Stimulated activated naive CD8-positive, alpha-beta T cell treated with anti-CD3 and anti-CD28 coated beads, Interleukin-15, Interleukin-2, amounts not matched to agents 100 ng/mL and 50 ng/mL, for 24 hours (primary cell): Measurements from ENCODE around the gene LPP.
A peak's percentile ranks its signal among the peaks of the same experiment; 100 is the strongest.

Experiments used
- H3K27ac Mint-ChIP-seq: one replicate; pipeline ENCODE4 v1.8.0; 2021; ENCODE audit warnings: mild to moderate bottlenecking, mixed read lengths
- H3K27me3 Mint-ChIP-seq: one replicate; pipeline ENCODE4 v1.8.0; 2021; ENCODE audit warnings: mixed read lengths
- H3K36me3 Mint-ChIP-seq: one replicate; pipeline ENCODE4 v1.8.0; 2021; ENCODE audit warnings: low read depth, mixed read lengths
- H3K4me1 Mint-ChIP-seq: one replicate; pipeline ENCODE4 v1.8.0; 2021; ENCODE audit warnings: low read depth, mixed read lengths
- H3K4me3 Mint-ChIP-seq: one replicate; pipeline ENCODE4 v1.8.0; 2021; ENCODE audit warnings: mild to moderate bottlenecking, mixed read lengths
- H3K9me3 Mint-ChIP-seq: one replicate; pipeline ENCODE4 v1.8.0; 2021; ENCODE audit warnings: mixed read lengths

Gene LPP, protein sequence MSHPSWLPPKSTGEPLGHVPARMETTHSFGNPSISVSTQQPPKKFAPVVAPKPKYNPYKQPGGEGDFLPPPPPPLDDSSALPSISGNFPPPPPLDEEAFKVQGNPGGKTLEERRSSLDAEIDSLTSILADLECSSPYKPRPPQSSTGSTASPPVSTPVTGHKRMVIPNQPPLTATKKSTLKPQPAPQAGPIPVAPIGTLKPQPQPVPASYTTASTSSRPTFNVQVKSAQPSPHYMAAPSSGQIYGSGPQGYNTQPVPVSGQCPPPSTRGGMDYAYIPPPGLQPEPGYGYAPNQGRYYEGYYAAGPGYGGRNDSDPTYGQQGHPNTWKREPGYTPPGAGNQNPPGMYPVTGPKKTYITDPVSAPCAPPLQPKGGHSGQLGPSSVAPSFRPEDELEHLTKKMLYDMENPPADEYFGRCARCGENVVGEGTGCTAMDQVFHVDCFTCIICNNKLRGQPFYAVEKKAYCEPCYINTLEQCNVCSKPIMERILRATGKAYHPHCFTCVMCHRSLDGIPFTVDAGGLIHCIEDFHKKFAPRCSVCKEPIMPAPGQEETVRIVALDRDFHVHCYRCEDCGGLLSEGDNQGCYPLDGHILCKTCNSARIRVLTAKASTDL

DNA sequence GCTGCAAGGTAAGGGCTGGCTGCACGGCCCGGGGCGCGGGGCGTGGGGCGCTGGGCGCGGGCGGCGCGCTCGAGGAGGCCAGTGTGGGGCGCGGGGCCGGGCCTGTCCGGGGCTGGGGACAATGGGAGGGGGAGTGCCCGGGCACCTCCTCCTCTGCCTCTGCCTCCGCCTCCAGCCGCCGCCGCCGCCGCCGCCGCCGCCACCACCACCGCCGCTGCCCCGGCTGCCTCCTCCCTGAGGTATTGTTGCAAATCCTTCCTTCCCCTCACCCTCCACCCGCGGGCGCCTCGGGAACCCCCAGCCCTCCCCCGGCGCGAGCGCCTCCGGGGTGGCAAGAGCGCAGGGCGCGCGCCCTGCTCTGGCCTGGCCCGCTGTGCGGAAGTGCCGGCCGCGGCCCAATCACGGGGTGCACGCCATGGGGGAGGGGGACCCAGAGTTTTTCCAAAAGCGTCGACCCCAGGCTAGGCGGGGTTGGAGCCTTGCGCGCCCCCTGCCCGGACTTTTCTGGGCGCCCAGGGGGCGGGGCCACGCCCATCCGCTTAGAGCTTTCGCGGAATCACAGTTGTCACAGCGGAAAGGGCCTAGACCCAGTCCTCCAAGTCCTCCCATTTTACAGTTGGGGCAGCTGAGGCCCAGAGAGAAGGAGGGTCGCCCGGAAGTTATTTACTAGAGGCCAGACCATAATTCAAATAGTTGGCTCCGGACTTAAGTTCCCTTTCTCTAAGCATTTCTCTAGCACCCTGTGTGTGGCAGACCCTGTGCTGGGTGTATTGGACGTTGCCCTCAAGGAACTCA lies at the start of gene LPP:
TSS of gene LPP (plus strand) at position 144 of the 795 bp plus-strand sequence. CDS start 251,964 bp downstream, outside the sequence.
- Mint-ChIP-seq H3K4me3 (peak within 1 kb of the TSS; percentile 85), H3K36me3 (peaks cover 7% of the 10 kb centered on the region), H3K27ac (peak within 1 kb of the TSS; percentile 91), H3K27me3 (peaks cover 3% of the 10 kb centered on the region), H3K9me3 (no peaks in the 10 kb centered on the region), H3K4me1 (peaks cover 65% of the 10 kb centered on the region)

DNA sequence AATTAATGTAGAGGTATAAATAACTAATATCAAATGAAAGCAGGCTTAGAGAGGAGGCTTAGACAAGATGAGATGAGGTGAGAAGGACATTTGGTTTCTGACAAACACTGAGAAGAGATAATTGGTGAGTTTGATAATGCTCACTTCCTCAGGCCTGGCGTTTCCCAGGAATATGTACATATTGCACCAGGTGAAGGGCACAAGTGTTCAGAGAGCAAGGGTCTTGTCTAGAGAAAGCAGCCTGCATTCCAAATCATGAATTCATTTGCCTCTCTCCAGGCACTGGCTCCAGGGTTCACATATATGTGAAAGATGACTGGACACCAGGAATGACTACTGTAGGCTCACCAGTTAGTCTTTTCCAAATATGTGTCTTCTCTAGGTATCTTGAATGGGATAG lies 48.0 kb upstream of the LPP start:
- peaks cover 9% of the 10 kb centered on the region for H3K4me1 Mint-ChIP-seq
- peaks cover 3% of the 10 kb centered on the region for H3K9me3 Mint-ChIP-seq
- H3K27ac Mint-ChIP-seq = no peak overlapping the region
- no peaks in the 10 kb centered on the region for H3K27me3 Mint-ChIP-seq
- no peak overlapping the region for H3K4me3 Mint-ChIP-seq
- no peaks in the 10 kb centered on the region for H3K36me3 Mint-ChIP-seq

DNA sequence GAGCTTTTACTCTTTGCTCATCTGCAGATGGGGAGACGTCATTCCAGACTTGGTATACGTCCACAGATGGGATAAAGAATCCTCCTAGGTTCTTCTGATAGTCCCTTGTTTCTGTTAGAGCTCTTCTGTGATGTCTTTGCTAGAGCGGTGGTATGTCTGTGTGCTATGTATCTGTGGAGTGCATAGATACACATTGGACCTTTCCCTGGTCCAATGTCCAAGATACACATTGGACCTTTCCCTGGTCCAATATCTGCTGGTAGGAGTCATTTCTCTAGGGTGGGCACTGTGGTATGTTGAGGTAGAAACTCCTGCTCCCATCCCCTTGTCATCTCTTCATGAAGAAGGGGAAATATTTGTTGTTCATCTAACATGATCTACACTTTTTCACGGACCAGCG lies 47.5 kb upstream of the LPP start:
- H3K27ac Mint-ChIP-seq = no peak overlapping the region
- H3K4me1 Mint-ChIP-seq = peaks cover 9% of the 10 kb centered on the region
- no peaks in the 10 kb centered on the region for H3K27me3 Mint-ChIP-seq
- peaks cover 3% of the 10 kb centered on the region for H3K9me3 Mint-ChIP-seq
- H3K36me3 Mint-ChIP-seq = no peaks in the 10 kb centered on the region
- no peak overlapping the region for H3K4me3 Mint-ChIP-seq

DNA sequence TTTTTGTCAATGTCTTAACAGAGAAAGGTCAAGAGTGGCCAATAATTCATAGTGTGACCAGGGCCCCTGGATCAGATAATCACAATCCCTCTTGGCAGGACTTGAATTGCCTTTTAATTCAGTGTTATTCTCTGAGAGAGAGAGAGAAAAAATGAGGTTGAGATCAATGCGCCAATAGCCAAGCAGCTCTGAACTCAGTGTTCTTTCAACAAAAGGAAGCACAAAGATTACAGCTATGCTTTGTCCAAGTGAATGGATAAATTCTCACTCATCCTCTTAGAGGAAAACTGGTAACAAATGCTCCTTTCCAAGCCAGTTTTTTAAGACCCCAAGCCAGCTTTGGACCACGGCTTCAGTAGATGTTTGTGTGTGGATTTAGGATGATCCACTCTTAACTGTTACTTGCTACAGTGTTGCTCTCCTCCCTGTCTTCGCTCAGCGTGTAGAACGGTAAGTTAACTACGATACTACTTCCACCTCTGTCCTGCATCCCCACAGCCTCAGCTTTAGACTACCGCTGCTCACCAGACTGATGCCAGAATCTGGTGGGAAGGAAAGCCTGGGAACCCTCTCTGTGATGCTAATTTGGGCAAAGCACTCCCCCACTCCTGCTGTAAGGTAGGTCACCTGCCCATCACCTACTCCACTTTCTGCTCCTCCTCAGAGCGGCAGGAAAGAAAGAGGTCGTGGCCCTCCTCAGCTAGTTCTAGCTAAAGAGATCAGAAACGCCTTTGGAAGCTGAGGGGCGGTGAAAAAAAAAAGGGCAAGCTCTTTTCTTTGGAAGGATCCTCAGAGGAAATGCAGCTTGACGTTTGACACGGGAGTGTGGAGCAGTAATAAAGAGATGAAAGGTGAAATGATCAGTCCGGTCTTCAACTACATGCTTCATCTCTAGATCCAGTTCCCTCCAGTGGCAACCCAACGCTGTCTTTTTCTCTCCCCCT lies 46.8 kb upstream of the LPP start:
- Mint-ChIP-seq H3K27ac (no peak overlapping the region), H3K27me3 (no peaks in the 10 kb centered on the region), H3K4me1 (peaks cover 9% of the 10 kb centered on the region), H3K4me3 (no peak overlapping the region), H3K36me3 (no peaks in the 10 kb centered on the region), H3K9me3 (peaks cover under 1% of the 10 kb centered on the region)

DNA sequence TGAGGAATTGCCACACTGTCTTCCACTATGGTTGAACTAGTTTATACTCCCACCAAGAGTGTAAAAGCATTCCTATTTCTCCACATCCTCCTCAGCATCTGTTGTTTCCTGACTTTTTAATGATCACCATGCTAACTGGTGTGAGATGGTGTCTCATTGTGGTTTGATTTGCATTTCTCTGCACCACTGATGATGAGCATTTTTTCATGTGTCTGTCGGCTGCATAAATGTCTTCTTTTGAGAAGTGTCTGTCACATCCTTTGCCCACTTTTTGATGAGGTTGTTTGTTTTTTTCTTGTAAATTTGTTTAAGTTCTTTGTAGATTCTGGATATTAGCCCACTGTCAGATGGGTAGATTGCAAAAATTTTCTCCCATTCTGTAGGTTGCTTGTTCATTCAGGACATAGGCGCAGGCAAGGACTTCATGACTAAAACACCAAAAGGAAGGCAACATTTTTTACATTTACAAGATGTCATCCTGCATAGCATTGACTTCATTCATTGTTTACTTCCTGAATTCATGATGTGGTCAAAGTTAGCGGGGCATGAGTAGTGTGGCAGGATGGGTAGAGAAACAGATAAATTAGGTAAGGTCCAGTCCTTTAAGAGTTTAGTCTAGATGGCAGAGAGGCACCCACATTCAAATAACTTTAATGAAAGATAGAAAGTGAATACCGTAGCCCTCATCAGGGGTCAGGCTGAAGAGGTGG lies 45.1 kb upstream of the LPP start:
- Mint-ChIP-seq H3K4me3 (no peak overlapping the region), H3K27ac (no peak overlapping the region), H3K4me1 (peaks cover 9% of the 10 kb centered on the region), H3K36me3 (no peaks in the 10 kb centered on the region), H3K9me3 (no peaks in the 10 kb centered on the region), H3K27me3 (no peaks in the 10 kb centered on the region)

DNA sequence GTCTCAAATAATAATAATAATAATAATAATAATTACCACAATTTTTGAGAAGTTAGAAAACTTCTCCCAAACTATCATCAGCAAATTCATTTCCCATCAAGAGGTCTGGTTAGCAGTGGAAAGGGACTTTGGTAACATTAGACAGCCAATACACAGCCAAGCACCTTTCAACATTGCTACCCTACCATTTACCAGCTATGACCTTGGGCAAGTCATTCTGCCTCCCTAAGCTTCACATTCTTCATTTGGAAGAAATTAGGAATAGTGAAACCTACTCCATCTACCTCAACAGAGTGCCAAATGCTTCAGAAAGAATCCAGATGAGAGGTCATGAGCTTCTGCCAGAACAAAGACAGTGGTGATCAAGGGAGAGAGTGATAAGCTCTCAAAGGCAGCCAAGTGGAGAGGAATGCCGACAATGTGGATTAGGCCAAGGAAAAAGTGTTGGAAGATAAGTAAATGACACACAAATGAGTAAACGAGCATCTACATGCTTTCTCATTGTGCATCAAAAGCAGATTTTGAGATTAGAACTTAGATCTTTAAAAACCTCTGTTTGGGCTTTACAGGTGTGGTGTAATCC lies 42.9 kb upstream of the LPP start:
- Mint-ChIP-seq H3K27ac (no peak overlapping the region), H3K9me3 (no peaks in the 10 kb centered on the region), H3K36me3 (no peaks in the 10 kb centered on the region), H3K4me3 (no peak overlapping the region), H3K27me3 (no peaks in the 10 kb centered on the region), H3K4me1 (peaks cover 9% of the 10 kb centered on the region)

DNA sequence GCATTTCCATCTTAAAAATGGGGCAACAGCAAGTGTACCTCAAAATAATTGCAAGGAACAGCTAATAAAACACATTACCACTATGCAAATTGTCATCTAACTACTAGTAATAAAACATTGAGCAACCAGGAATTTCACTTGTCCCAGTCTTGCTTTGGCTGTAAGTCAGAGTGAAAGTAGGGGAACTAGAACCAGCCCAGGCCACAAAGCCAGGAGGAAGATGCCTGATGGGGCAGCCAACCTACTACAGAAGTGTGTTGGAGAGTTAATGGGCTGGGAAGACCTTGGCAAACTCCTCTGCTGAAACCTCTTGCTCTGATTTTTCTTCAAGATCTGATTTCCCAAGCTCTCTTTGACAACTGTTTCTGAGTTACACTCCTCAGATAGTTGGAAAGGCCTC lies 40.2 kb upstream of the LPP start:
- no peak overlapping the region for H3K4me3 Mint-ChIP-seq
- peaks cover 6% of the 10 kb centered on the region for H3K4me1 Mint-ChIP-seq
- H3K27ac Mint-ChIP-seq = no peak overlapping the region
- H3K27me3 Mint-ChIP-seq = no peaks in the 10 kb centered on the region
- H3K36me3 Mint-ChIP-seq = no peaks in the 10 kb centered on the region
- no peaks in the 10 kb centered on the region for H3K9me3 Mint-ChIP-seq

DNA sequence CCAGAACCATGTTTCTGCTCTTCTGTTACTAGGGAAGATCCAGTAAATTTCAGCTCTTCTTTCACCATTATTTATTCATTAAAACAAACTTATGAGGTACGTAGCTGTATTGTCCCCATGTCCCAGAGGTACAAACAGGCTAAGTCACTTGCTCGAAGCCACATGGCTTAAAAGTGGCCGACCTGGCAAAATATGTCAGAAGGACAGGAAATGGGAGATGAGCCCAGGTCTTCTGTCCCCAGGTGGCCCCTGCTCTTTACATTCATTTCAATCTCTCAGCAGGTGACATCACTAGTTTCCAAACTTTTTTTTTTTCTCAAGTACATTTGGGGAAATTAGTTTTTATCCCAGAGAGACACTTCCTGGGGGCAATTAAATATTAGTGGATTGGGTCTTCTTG lies 34.1 kb upstream of the LPP start:
- H3K27ac Mint-ChIP-seq = no peak overlapping the region
- H3K4me3 Mint-ChIP-seq = no peak overlapping the region
- no peaks in the 10 kb centered on the region for H3K9me3 Mint-ChIP-seq
- H3K27me3 Mint-ChIP-seq = no peaks in the 10 kb centered on the region
- H3K36me3 Mint-ChIP-seq = no peaks in the 10 kb centered on the region
- peaks cover 18% of the 10 kb centered on the region for H3K4me1 Mint-ChIP-seq

DNA sequence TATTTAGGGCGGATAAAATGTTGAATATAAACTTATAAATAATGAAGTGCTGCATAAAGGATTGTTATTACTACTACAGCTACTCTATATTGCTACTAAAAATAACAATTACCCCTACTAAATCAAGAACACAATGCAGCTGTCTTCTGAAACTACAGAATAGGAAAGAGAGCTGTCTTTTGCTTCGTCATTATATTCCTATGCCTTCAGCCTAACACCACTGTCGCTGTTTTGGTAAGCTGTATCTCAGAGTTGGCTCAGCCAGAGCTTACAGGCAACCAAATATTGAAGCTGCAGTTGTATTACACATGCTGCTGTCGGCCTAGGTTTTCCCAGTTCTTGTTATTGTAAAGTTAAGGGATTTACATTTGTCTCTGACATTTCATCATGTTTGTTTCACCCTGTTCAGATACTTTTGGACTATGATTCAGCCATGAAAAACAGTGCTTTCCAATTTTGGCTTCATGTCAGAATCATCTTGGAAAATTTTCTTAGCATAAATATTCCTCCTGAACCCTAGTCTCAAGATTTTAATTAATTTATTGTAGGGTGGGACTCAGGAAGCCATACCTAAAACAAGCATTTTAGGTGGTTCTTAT lies 31.3 kb upstream of the LPP start:
- Mint-ChIP-seq H3K9me3 (no peaks in the 10 kb centered on the region), H3K27ac (no peak overlapping the region), H3K4me1 (peaks cover 18% of the 10 kb centered on the region), H3K36me3 (no peaks in the 10 kb centered on the region), H3K27me3 (no peaks in the 10 kb centered on the region), H3K4me3 (no peak overlapping the region)

DNA sequence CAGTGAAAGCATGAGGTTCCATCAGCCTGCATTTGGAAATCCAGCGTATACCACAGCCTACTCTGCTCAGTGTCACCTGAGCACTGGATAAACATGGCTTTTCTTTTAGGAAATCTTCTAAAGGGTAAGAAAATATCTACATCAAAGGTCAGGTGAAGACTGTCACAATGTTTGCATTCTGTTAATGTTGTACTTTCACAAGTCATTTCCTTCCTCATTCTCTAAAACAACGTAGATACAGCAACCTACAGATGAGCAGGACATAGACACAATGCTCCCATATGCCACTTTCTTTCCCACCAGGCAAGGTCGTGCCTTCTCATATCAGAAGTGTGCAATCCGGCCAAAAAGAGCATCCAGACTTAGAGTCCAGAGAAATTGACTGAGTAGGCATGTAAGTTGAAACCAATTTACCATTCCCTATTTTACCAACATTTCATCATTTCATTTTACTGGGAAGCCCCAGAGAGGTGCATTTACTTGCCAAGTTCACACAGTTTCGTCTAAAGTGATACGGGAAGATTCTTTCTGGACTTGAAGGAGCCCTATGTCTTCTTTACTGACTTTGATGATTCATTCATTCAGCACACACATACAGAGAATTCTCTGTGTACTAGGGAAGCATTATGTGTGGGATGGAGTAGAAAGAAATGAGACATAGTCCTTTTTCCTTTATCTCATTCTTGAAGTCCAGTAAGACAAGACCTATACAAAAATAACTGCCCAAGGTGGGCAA lies 30.6 kb upstream of the LPP start:
- no peaks in the 10 kb centered on the region for H3K36me3 Mint-ChIP-seq
- H3K4me3 Mint-ChIP-seq = no peak overlapping the region
- peaks cover 18% of the 10 kb centered on the region for H3K4me1 Mint-ChIP-seq
- no peaks in the 10 kb centered on the region for H3K9me3 Mint-ChIP-seq
- H3K27ac Mint-ChIP-seq = peak overlapping the region; percentile 57
- H3K27me3 Mint-ChIP-seq = no peaks in the 10 kb centered on the region

DNA sequence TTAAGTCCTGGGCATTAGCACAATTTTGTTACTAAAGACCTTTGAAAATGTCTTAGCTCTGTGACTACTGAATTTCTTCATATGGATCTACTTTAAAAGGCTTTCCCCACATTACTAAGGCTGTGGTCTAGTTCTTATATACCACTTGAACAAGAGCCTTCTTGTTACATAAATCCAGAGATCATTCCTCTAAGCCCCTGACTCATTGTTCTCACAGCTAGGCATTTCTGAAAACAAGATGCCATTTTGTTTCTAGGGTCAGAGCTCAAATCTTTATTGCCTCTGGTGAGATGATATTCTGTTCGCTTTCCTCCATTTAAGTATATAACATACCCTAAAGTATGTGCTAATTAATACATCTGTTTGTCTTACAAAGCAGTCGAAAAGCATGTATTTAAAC lies 29.8 kb upstream of the LPP start:
- H3K9me3 Mint-ChIP-seq = no peaks in the 10 kb centered on the region
- H3K27me3 Mint-ChIP-seq = no peaks in the 10 kb centered on the region
- no peak overlapping the region for H3K4me3 Mint-ChIP-seq
- no peaks in the 10 kb centered on the region for H3K36me3 Mint-ChIP-seq
- peaks cover 18% of the 10 kb centered on the region for H3K4me1 Mint-ChIP-seq
- peak overlapping the region; percentile 49 for H3K27ac Mint-ChIP-seq

DNA sequence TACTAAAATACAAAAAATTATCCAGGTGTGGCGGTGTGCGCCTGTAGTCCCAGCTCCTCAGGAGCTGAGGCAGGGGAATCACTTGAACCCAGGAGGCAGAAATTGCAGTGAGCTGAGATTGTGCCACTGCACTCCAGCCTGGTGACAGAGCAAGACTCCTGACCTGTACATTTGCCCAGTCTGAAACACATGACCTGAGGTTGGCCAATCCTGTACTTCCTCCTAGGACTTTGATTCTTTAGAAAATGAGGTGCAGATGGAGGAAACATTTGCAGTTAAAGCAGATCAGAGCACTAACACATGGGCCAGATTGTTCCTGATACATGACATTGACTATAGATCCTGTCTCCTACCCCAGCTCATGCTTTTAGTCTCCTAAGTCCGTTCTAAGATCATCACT lies 28.9 kb upstream of the LPP start:
- H3K9me3 Mint-ChIP-seq = no peaks in the 10 kb centered on the region
- no peaks in the 10 kb centered on the region for H3K27me3 Mint-ChIP-seq
- H3K4me3 Mint-ChIP-seq = no peak overlapping the region
- H3K4me1 Mint-ChIP-seq = peaks cover 18% of the 10 kb centered on the region
- H3K27ac Mint-ChIP-seq = no peak overlapping the region
- no peaks in the 10 kb centered on the region for H3K36me3 Mint-ChIP-seq

DNA sequence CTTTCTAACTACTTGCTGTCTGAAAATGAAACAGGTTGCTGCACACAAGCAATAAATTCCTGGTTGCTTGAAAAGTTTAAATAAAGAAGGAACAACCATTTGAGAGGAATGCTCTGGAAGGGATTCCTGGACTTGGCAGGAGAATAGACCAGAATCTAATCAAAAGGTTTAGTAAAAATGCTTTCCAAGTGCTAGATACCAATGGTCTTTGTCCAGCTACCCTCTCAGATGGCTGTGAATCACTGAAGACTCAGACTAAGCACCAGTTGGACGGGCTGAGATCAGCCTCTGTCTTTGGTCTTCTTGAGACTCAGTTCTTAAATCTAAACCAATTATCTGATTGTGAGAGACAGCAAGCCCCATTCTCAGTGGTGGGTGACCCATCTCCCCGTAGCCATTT lies 27.7 kb upstream of the LPP start:
- H3K4me1 Mint-ChIP-seq = peaks cover 18% of the 10 kb centered on the region
- no peaks in the 10 kb centered on the region for H3K9me3 Mint-ChIP-seq
- no peaks in the 10 kb centered on the region for H3K27me3 Mint-ChIP-seq
- H3K4me3 Mint-ChIP-seq = no peak overlapping the region
- H3K36me3 Mint-ChIP-seq = no peaks in the 10 kb centered on the region
- H3K27ac Mint-ChIP-seq = no peak overlapping the region
